Measurements from ENCODE around the gene PPM1M. TPM values are rescaled to one million over a fixed set of nuclear protein-coding genes. Genes with fewer than 3 reads are reported as not detected.

The PPM1M gene
- total RNA-seq, result 1 to 10 TPM; 5.5 to 6.7 TPM

GRCh38 chr3:52245322-52246263 lies at the start of gene PPM1M:
PPM1M (plus strand) TSS chr3:52245759; CDS start chr3:52245825, 66 bp downstream.

GRCh38 chr3:52197842-52198625 lies 47.5 kb upstream of the PPM1M start, which contains the start of gene ALAS1:
ALAS1 (plus strand) TSS chr3:52198160; CDS start chr3:52199242, 1,082 bp downstream.

GRCh38 chr3:52225452-52226228 lies 19.9 kb upstream of the PPM1M start, which contains the start of gene TLR9:
TLR9 (minus strand) TSS chr3:52225645; CDS start chr3:52225529, 116 bp downstream.

GRCh38 chr3:52238761-52239701 lies 6.5 kb upstream of the PPM1M start, which contains the start of gene TWF2:
TWF2 (minus strand) TSS chr3:52239158; CDS start chr3:52239016, 142 bp downstream.

GRCh38 chr3:52278510-52279069 lies 33.0 kb downstream of the PPM1M start, which contains the start of gene WDR82:
WDR82 (minus strand) TSS chr3:52278649; CDS start chr3:52278361, 288 bp downstream.

Small RNAs within 50 kb of the gene (small RNA-seq; reads per million reads assigned to genes)
- gene MIR135A1 (0 reads per million in 2 donors), gene MIRLET7G (3,223 to 5,178 reads per million in 2 donors)

Other genes with a start within 250 kb of the PPM1M start
- gene RPL29, start 249.9 kb upstream of the PPM1M start, total RNA-seq, result 1,000 to 10,000 TPM in 1 of 2 donors, 100 to 1,000 TPM in 1; 900 to 1,242 TPM
- gene DUSP7, start 189.2 kb upstream of the PPM1M start, total RNA-seq, result 10 to 100 TPM in 1 of 2 donors, 1 to 10 TPM in 1; 7.9 to 15.0 TPM
- 10 to 100 TPM in 1 of 2 donors, 1 to 10 TPM in 1; 7.9 to 16.3 TPM for gene POC1A, start 91.3 kb upstream of the PPM1M start, total RNA-seq
- gene ALAS1, start 47.6 kb upstream of the PPM1M start, total RNA-seq, result 10 to 100 TPM; 74.6 to 80.9 TPM
- not detected for gene TLR9, start 20.1 kb upstream of the PPM1M start, total RNA-seq
- 100 to 1,000 TPM in 1 of 2 donors, 10 to 100 TPM in 1; 75.0 to 145 TPM for gene TWF2, start 6.6 kb upstream of the PPM1M start, total RNA-seq
- gene WDR82, start 32.9 kb downstream of the PPM1M start, total RNA-seq, result 10 to 100 TPM; 46.1 to 63.3 TPM
- gene GLYCTK, start 42.1 kb downstream of the PPM1M start, total RNA-seq, result 10 to 100 TPM in 1 of 2 donors, 1 to 10 TPM in 1; 10.0 to 11.0 TPM
- 1 to 10 TPM; 2.0 to 4.8 TPM for gene DNAH1, start 70.6 kb downstream of the PPM1M start, total RNA-seq
- 10 to 100 TPM; 74.0 to 76.9 TPM for gene BAP1, start 164.2 kb downstream of the PPM1M start, total RNA-seq
- 10 to 100 TPM; 10.3 to 11.4 TPM for gene PHF7, start 164.9 kb downstream of the PPM1M start, total RNA-seq
- under 1 TPM in 1 of 2 donors, not detected in 1; under 0.01 TPM for gene SEMA3G, start 199.3 kb downstream of the PPM1M start, total RNA-seq
- gene TNNC1, start 208.3 kb downstream of the PPM1M start, total RNA-seq, result under 1 TPM in 1 of 2 donors, not detected in 1; 0.34 TPM
- 10 to 100 TPM; 43.6 to 50.6 TPM for gene NISCH, start 209.8 kb downstream of the PPM1M start, total RNA-seq
- gene STAB1, start 249.6 kb downstream of the PPM1M start, total RNA-seq, result under 1 TPM; under 0.01 to 0.33 TPM